Thyroid gland (tissue), 4 donors: ENCODE results near the gene PRSS3. TPM values are rescaled to one million over a fixed set of nuclear protein-coding genes. Genes with fewer than 3 reads are reported as not detected.

Source experiments
- DNase-seq, 2 donors: peaks; one replicate each; pipeline ENCODE4 v3.0.0-alpha.2; 2019
- H3K27ac ChIP-seq, 3 donors: fragments of 200-600 bp; sonication (generic); 1 replicate in 2 of 3; 2 replicates in 1 of 3; pipeline ENCODE4 v1.5.1; 2016 to 2019; ENCODE audit warnings: mild to moderate bottlenecking in 1 of 3, moderate library complexity in 1 of 3
- H3K27me3 ChIP-seq: fragments of 200-600 bp; sonication (generic); one replicate; pipeline ENCODE4 v1.5.1; 2019
- H3K36me3 ChIP-seq, 2 donors: fragments of 200-600 bp; sonication (generic); one replicate each; pipeline ENCODE4 v1.5.1; 2016 to 2019
- H3K4me1 ChIP-seq, 2 donors: fragments of 200-600 bp; sonication (generic); one replicate each; pipeline ENCODE4 v1.5.1; 2017 to 2019
- H3K4me3 ChIP-seq, 3 donors: fragments of 200-600 bp; sonication (generic); replicated peaks in 1 of 3; 1 replicate in 2 of 3; 2 replicates in 1 of 3; pipeline ENCODE4 v1.5.1; 2016; ENCODE audit warnings: mild to moderate bottlenecking in 1 of 3
- H3K9me3 ChIP-seq: fragments of 200-600 bp; sonication (generic); one replicate; pipeline ENCODE4 v1.5.1; 2017
- CTCF ChIP-seq, 6 experiments: fragments of 200-600 bp in 3 of 6; fragments of 450-650 bp in 3 of 6; sonication (generic) in 3 of 6; IDR thresholded peaks; one replicate each; pipeline ENCODE4 v1.5.1; 2016 to 2019; ENCODE audit warnings: antibody characterized with exemption in 6 of 6, mild to moderate bottlenecking in 2 of 6, inconsistent platforms in 1 of 6, moderate library complexity in 1 of 6
- POLR2A ChIP-seq, 2 donors: fragments of 450-650 bp; IDR thresholded peaks; one replicate each; pipeline ENCODE4 v1.6.1; 2017; ENCODE audit warnings: antibody characterized with exemption in 2 of 2, mild to moderate bottlenecking in 2 of 2, moderate library complexity in 1 of 2
- WGBS, 2 donors: methylation state at CpG; one replicate each; pipeline ENCODE4 v1.1.5; 2017; 5-methylcytosine and 5-hydroxymethylcytosine counted together
- intact Hi-C: fragments of 100-400 bp; cut with DNase I; formaldehyde crosslinking; loops from one replicate; pipeline ENCODE4 v1.15.1; 2023
- total RNA-seq, 4 donors: library from RNA; depleted of rRNA; stranded (reverse); fragments of >200 nt; gene quantifications; one replicate each; pipeline ENCODE4 v1.2.3, GENCODE V29; 2016

The PRSS3 gene
- total RNA-seq, 4 donors from 2014 or later, result not detected

- Histone ChIP-seq H3K27me3 (no peaks in the 10 kb centered on the region), H3K4me3 (peak overlapping the region; percentile 58 to 90 (median 62)), H3K9me3 (no peaks in the 10 kb centered on the region), H3K27ac (peak overlapping the region; percentile 97 to 99 (median 97)), H3K4me1 (peaks cover 28 to 33% of the 10 kb centered on the region in 2 donors), H3K36me3 (no peaks in the 10 kb centered on the region)
- DNase-seq, result peak; percentile 55 to 63
- WGBS, 2 donors, result 0% methylated on average over 15 to 25 of the region's 81 CpGs
- TF ChIP-seq POLR2A (IDR thresholded peaks at IDR 0.05) (peak in 1 of 2 donors; percentile 36), CTCF (IDR thresholded peaks at IDR 0.05) (peak in 3 of 6 experiments; percentile 18 to 29 (median 24))
- intact Hi-C loops, result loop anchor here (10.0 kb wide), 2 partner anchors 227 to 257 kb away; partner anchors contain the start of gene UBAP2
Measured at GRCh38 chr9:33817327-33818166, 22.2 kb downstream of the PRSS3 start.

- H3K9me3 ChIP-seq, result no peaks in the 10 kb centered on the region
- H3K4me3 ChIP-seq, result peak overlapping the region; percentile 58 to 90 (median 62)
- peaks cover 28 to 33% of the 10 kb centered on the region in 2 donors for H3K4me1 ChIP-seq
- H3K27ac ChIP-seq, result peak overlapping the region; percentile 97 to 99 (median 97)
- 0 to 1% methylated on average over 8 to 18 of the region's 18 CpGs for WGBS, 2 donors
- peak; percentile 38 to 45 for DNase-seq
- TF ChIP-seq POLR2A (IDR thresholded peaks at IDR 0.05), result no peak
- no peak for TF ChIP-seq CTCF (IDR thresholded peaks at IDR 0.05)
- H3K27me3 ChIP-seq, result no peaks in the 10 kb centered on the region
- intact Hi-C loops, result loop anchor here (10.0 kb wide), 2 partner anchors 226 to 256 kb away; partner anchors contain the start of gene UBAP2
- no peaks in the 10 kb centered on the region for H3K36me3 ChIP-seq
Measured at GRCh38 chr9:33818167-33818846, 22.9 kb downstream of the PRSS3 start.

- no peaks in the 10 kb centered on the region for H3K27me3 ChIP-seq
- no peaks in the 10 kb centered on the region for H3K36me3 ChIP-seq
- intact Hi-C loops, result loop anchor here (10.0 kb wide), 2 partner anchors 226 to 256 kb away; partner anchors contain the start of gene UBAP2
- H3K9me3 ChIP-seq, result no peaks in the 10 kb centered on the region
- peak overlapping the region; percentile 97 to 99 (median 97) for H3K27ac ChIP-seq
- 23 to 25% methylated on average over 4 of the region's 4 CpGs for WGBS, 2 donors
- H3K4me1 ChIP-seq, result peaks cover 25 to 31% of the 10 kb centered on the region in 2 donors
- DNase-seq, result no peak
- TF ChIP-seq POLR2A (IDR thresholded peaks at IDR 0.05) (no peak), CTCF (IDR thresholded peaks at IDR 0.05) (no peak)
- peak overlapping the region in 2 of 3 donors; percentile 23 to 90 for H3K4me3 ChIP-seq
Measured at GRCh38 chr9:33818847-33819500, 23.6 kb downstream of the PRSS3 start.

GRCh38 chr9:33820231-33820745 is 24.9 kb downstream of the PRSS3 start:
- TF ChIP-seq POLR2A (IDR thresholded peaks at IDR 0.05) (no peak), CTCF (IDR thresholded peaks at IDR 0.05) (no peak)
- Histone ChIP-seq H3K4me1 (peaks cover 23 to 25% of the 10 kb centered on the region in 2 donors), H3K4me3 (no peak overlapping the region), H3K36me3 (no peaks in the 10 kb centered on the region), H3K9me3 (no peaks in the 10 kb centered on the region), H3K27ac (no peak overlapping the region), H3K27me3 (no peaks in the 10 kb centered on the region)
- intact Hi-C loops, result no loop called here
- no peak for DNase-seq
- 58 to 60% methylated on average over 4 of the region's 4 CpGs for WGBS, 2 donors
